Endodermal cell (in vitro differentiated cells): ENCODE data around the gene ARID5A. TPM values are rescaled to one million over a fixed set of nuclear protein-coding genes. Genes with fewer than 3 reads are reported as not detected.

ENCODE experiments used
- DNase-seq: peaks from one replicate; pipeline ENCODE4 v3.0.0-alpha.2; 2017
- H3K27ac ChIP-seq: 2 replicates; pipeline ENCODE4 v1.5.1; 2013; ENCODE audit warnings: mild to moderate bottlenecking, low read depth, low read length, moderate library complexity
- H3K27me3 ChIP-seq: 2 replicates; pipeline ENCODE4 v1.6.1; 2013; ENCODE audit warnings: mild to moderate bottlenecking, low read length, moderate library complexity; ENCODE audit not compliant: insufficient read depth, control insufficient read depth, poor library complexity, severe bottlenecking
- H3K36me3 ChIP-seq: 2 replicates; pipeline ENCODE4 v1.7.0; 2013; ENCODE audit warnings: mild to moderate bottlenecking, low read length, moderate library complexity; ENCODE audit not compliant: control insufficient read depth, insufficient read depth
- H3K4me1 ChIP-seq: one replicate; pipeline ENCODE4 v1.7.0; 2013; ENCODE audit warnings: low read length; ENCODE audit not compliant: control insufficient read depth, insufficient read depth
- H3K4me3 ChIP-seq: 2 replicates; pipeline ENCODE4 v1.5.1; 2013; ENCODE audit warnings: mild to moderate bottlenecking, low read length, moderate library complexity
- H3K9ac ChIP-seq: 2 replicates; pipeline ENCODE4 v1.6.1; 2013; ENCODE audit warnings: mild to moderate bottlenecking, low read length, moderate library complexity; ENCODE audit not compliant: poor library complexity, severe bottlenecking; ENCODE audit errors: extremely low read depth
- H3K9me3 ChIP-seq: 2 replicates; pipeline ENCODE4 v1.6.1; 2013; ENCODE audit warnings: mild to moderate bottlenecking, low read length, moderate library complexity; ENCODE audit not compliant: control insufficient read depth
- H3K27ac Mint-ChIP-seq: 2 replicates; pipeline ENCODE4 v1.8.0; 2020; ENCODE audit warnings: mixed read lengths
- H3K27me3 Mint-ChIP-seq: 2 replicates; pipeline ENCODE4 v1.8.0; 2021; ENCODE audit warnings: mild to moderate bottlenecking, mixed read lengths; ENCODE audit not compliant: insufficient read depth
- H3K36me3 Mint-ChIP-seq: 2 replicates; pipeline ENCODE4 v1.8.0; 2020; ENCODE audit warnings: low read depth, mixed read lengths
- H3K4me1 Mint-ChIP-seq: 2 replicates; pipeline ENCODE4 v1.8.0; 2020; ENCODE audit warnings: mixed read lengths
- H3K4me3 Mint-ChIP-seq: 2 replicates; pipeline ENCODE4 v1.8.0; 2020; ENCODE audit warnings: mild to moderate bottlenecking, moderate library complexity, mixed read lengths
- H3K9me3 Mint-ChIP-seq: 2 replicates; pipeline ENCODE4 v1.8.0; 2020; ENCODE audit warnings: mild to moderate bottlenecking, mixed read lengths
- CTCF ChIP-seq: fragments of 200-600 bp; sonication (generic); conservative IDR thresholded peaks from 2 replicates; pipeline ENCODE4 v1.5.0; 2021; ENCODE audit warnings: antibody characterized with exemption, mild to moderate bottlenecking
- WGBS, 2 experiments: methylation state at CpG; one replicate each; pipeline versions ENCODE4 v1.1.5 to v1.1.7; 2013; ENCODE audit warnings: missing lambda C conversion rate in 2 of 2, mixed read lengths in 1 of 2; ENCODE audit not compliant: insufficient coverage in 1 of 2, insufficient read length in 1 of 2; 5-methylcytosine and 5-hydroxymethylcytosine counted together
- total RNA-seq, 2 donors: library from RNA; stranded (reverse); fragmentation: NEBNext Ultra II Directional in 1 of 2; extraction: Animal tissue kit (Norgen Biotek cat#: 25700) in 1 of 2; gene quantifications; 2 replicates in 1 of 2; 3 replicates in 1 of 2; pipeline ENCODE4 v1.2.1, GENCODE V29; 2021

The ARID5A gene
- total RNA-seq, 2 donors from 2014 or later = 1.8 to 3.5 TPM

GRCh38 chr2:96505231-96505889, 31.2 kb upstream of the ARID5A start, which contains the start of gene NEURL3:
Gene NEURL3, minus strand, starts transcription at chr2:96505357. Its CDS starts 71 bp downstream, at chr2:96505286.
- WGBS, 2 experiments = 88 to 90% methylated on average over 8 to 9 of the region's 9 CpGs

GRCh38 chr2:96506016-96506906, 30.3 kb upstream of the ARID5A start:
- WGBS, 2 experiments = 91 to 94% methylated on average over 6 to 8 of the region's 8 CpGs
- H3K9me3 Mint-ChIP-seq = no peaks in the 10 kb centered on the region
- H3K9ac ChIP-seq = no peak overlapping the region
- peaks cover 4% of the 10 kb centered on the region for H3K4me1 ChIP-seq
- no peaks in the 10 kb centered on the region for H3K36me3 ChIP-seq
- no peak overlapping the region for H3K4me3 Mint-ChIP-seq
- no peaks in the 10 kb centered on the region for H3K36me3 Mint-ChIP-seq
- H3K4me3 ChIP-seq = no peak overlapping the region
- peaks cover 8% of the 10 kb centered on the region for H3K4me1 Mint-ChIP-seq
- H3K27me3 Mint-ChIP-seq = peaks cover 34% of the 10 kb centered on the region
- no peaks in the 10 kb centered on the region for H3K9me3 ChIP-seq
- TF ChIP-seq CTCF = no peak
- DNase-seq = no peak
- H3K27me3 ChIP-seq = peaks cover 6% of the 10 kb centered on the region
- no peak overlapping the region for H3K27ac ChIP-seq
- H3K27ac Mint-ChIP-seq = no peak overlapping the region

More at GRCh38 chr2:96505231-96505889, 31.2 kb upstream of the ARID5A start, which contains the start of gene NEURL3:
- no peak within 1 kb of the TSS for H3K27ac ChIP-seq
- H3K4me1 ChIP-seq = peaks cover 4% of the 10 kb centered on the region
- H3K27ac Mint-ChIP-seq = no peak within 1 kb of the TSS
- peaks cover 30% of the 10 kb centered on the region for H3K27me3 Mint-ChIP-seq
- H3K27me3 ChIP-seq = peaks cover 6% of the 10 kb centered on the region
- no peak within 1 kb of the TSS for H3K9ac ChIP-seq
- H3K36me3 Mint-ChIP-seq = no peaks in the 10 kb centered on the region
- no peak within 1 kb of the TSS for H3K4me3 ChIP-seq
- no peak for TF ChIP-seq CTCF
- H3K9me3 ChIP-seq = no peaks in the 10 kb centered on the region
- no peak for DNase-seq
- no peaks in the 10 kb centered on the region for H3K36me3 ChIP-seq
- peaks cover 8% of the 10 kb centered on the region for H3K4me1 Mint-ChIP-seq
- H3K9me3 Mint-ChIP-seq = no peaks in the 10 kb centered on the region
- H3K4me3 Mint-ChIP-seq = no peak within 1 kb of the TSS

GRCh38 chr2:96506907-96507240, 29.7 kb upstream of the ARID5A start:
- Histone ChIP-seq H3K27me3 (peaks cover 6% of the 10 kb centered on the region), H3K4me3 (no peak overlapping the region), H3K27ac (no peak overlapping the region), H3K36me3 (no peaks in the 10 kb centered on the region), H3K9ac (no peak overlapping the region), H3K9me3 (no peaks in the 10 kb centered on the region), H3K4me1 (no peaks in the 10 kb centered on the region)
- no peaks in the 10 kb centered on the region for H3K9me3 Mint-ChIP-seq
- H3K4me1 Mint-ChIP-seq = peaks cover 5% of the 10 kb centered on the region
- 90 to 100% methylated on average over 4 to 7 of the region's 7 CpGs for WGBS, 2 experiments
- H3K27ac Mint-ChIP-seq = no peak overlapping the region
- no peaks in the 10 kb centered on the region for H3K36me3 Mint-ChIP-seq
- H3K4me3 Mint-ChIP-seq = no peak overlapping the region
- peaks cover 34% of the 10 kb centered on the region for H3K27me3 Mint-ChIP-seq
- no peak for TF ChIP-seq CTCF
- no peak for DNase-seq
